GM04504 (cell line): ENCODE measurements around the gene HJV.
"Not testable (repeated sequence)": the region's sequence is repeated elsewhere in the genome, so short reads cannot be mapped to it uniquely, and the experiment has no call there.

Source experiments
- DNase-seq: peaks from one replicate; pipeline ENCODE4 v3.0.0-alpha.2; 2012; ENCODE audit warnings: low read depth

HJV gene

GRCh38 chr1:146021622-146022402 is at the start of gene HJV:
HJV (minus strand) TSS chr1:146021735; CDS start chr1:146020231, 1,504 bp downstream.
- no peak for DNase-seq

GRCh38 chr1:146059148-146059547 is 37.6 kb upstream of the HJV start:
- DNase-seq: not testable (repeated sequence)

DNA sequence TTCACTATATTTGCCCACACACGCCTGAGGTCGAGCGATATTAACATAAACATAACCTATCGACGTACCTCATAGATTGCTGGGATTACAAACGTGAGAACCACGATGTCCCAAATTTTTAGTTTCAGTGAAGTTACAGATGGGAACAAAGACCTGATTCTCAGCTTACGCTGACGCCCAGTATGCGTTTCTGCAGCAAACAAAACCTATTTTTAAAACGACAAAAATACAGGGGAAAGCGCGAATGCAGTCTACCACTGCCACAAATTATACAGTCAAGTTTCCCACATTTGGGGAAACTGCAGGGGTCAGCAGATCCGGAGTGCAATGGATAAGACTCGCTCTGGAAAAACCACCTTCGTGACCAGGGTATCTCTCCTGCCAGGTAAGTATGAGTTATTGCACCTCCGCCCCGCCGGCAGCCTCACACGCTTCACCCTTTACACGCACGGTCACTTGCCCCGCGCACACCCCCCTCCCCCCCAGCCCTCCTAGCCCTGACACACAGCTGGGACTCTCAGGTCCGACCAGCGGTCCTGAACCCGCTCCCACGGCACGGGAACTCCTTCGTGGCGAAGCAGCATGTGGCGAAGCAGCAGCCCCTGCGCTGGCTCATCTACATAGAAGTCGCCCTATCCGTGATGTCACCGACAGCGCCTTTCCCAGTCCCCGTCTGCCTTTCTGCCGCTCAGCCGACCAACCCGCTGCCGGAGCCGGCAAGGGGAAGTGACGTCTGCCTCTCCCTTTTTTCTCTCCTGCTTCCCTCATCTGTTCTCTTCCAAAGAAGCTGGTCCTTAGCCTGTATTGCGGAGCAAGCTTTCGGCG is 30.5 kb upstream of the HJV start:
- DNase-seq: peak; percentile 83

DNA sequence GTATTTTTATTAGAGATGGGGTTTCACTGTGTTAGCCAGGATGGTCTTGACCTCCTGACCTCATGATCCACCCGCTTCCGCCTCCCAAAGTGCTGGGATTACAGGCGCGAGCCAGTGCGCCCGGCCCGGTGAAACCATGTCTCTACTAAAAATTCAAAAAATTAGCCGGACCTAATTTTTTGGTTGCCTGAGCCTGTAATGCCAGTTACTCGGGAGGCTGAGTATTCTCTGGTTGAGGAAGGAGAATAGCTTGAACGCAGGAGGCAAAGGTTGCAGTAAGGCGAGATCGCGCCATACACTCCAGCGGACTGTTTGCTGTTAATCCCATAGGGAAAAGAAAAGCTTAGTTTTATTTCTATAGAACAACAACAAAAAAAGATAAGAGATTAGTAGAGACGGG is 29.9 kb upstream of the HJV start:
- DNase-seq: no peak

DNA sequence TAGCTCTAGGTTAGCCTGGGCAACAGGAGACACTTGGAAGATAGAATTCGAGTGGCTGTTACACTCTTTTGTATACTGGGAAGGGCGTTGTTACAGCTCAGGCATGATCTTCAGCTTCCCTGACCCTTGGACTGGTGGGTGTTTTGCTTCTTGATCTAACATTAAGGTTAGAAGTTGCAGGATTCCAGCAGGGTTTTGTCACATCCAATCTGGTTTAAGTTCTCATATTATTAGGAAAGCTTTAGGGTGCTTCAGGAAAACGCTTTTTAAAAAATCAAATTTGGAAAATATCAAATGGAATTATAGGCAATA is 29.1 kb upstream of the HJV start:
- not testable (repeated sequence) for DNase-seq

GRCh38 chr1:146049866-146050651 is 28.5 kb upstream of the HJV start:
- not testable (repeated sequence) for DNase-seq

DNA sequence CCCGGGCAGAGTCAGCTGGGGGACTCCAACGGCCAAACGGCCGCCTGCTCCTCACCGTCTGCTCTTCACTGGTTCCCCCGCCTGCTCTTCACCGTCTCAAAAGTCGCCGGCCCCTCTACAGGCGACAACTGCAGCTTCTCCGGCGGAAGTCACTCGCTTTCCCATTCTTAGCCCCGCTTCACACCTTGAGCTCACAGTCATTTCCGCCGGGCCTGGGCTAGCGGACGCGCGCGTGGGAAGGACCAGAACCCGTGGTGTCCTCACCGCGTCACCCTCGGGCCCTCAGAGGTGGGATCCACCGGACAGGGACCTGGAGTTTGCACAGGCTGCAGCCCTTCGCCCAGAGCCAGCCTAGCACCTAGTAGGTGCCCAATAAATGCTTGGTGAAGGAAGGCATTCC is 27.9 kb upstream of the HJV start:
- DNase-seq: no peak

GRCh38 chr1:146048514-146049115 is 27.1 kb upstream of the HJV start:
- DNase-seq: peak; percentile 43

DNA sequence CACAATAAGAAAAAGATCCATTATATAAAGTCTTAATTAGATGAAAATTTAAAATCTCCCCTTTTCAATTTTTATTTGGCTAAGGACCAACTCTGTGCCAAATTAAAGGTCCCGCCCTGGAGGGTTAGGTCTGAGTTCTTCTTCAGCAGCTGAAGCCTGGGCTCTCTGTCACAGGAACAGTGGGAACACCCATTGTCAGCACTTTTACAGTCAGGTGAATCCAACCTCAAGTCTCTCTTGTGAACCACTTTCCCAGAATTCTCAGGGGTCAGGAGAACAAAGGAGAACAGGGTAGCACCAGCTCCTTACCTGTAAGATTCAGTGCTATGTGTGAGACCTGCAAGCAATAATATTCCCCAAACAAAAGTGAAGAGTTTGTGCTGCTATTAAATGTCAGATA is 25.1 kb upstream of the HJV start:
- no peak for DNase-seq

- DNase-seq: no peak
These were observed 18.3 kb upstream of the HJV start for GRCh38 chr1:146039844-146040194.

DNA sequence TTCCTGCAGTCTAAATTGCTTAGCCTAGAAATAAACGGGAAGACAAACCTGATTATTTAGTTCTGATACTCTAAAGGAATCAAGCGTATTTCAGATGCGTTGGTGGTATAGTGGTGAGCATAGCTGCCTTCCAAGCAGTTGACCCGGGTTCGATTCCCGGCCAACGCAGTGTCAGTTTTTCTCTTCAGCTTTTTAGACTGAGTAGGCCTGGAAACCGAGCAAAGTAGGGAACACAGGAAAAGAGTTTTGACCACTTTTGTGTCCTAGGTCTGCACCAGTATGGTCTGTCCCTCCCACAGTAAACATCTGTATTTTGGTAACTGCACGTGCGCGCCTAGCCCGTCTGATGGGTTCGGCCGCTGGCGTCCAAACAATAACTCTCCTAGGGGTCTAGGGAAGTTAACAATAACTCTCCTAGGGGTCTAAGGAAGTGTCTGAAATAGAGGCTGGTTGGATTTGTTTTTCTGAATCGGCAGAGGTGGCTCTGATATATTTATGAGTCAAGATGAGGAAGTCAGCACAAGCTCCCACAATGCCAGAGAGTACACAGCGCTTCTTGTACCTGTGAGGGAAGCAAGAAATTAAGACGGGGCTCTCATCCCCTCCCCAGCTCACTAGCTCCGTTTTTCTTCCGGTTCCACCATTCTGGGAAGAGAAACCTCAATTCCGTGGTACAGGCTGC is 15.6 kb upstream of the HJV start:
- peak; percentile 75 for DNase-seq

DNA sequence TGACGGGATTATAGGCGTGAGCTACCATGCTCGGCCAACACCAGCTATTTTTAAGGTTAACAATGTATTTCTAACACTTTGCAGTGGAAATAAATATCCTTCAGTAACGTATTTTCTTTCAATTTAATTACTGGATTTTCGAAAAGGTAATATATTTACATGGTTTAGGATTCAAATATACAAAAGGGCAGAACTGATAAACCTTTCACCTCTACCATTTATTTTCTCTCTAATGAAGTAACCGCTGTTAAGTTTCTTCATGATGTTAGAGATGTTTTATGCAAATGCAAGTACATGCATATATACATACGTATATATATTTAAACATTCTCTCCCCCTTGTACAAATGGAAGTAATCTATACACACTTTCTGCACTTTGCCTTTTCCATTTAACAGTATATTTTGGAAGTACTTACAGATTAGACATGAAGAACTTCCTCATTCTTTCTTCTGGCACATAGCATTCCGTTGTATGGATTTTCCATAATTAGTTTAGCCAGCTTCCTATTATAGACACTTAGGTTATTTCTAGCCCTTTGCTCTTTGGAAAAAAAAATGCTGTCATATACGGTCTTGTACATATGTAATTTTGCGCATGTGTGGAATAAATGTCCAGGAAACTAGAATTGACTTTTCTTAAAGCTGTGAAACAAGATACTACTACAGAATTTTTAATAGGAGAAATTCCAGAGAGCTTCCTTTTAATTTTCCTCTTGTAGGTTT is 14.9 kb upstream of the HJV start:
- DNase-seq: no peak

DNA sequence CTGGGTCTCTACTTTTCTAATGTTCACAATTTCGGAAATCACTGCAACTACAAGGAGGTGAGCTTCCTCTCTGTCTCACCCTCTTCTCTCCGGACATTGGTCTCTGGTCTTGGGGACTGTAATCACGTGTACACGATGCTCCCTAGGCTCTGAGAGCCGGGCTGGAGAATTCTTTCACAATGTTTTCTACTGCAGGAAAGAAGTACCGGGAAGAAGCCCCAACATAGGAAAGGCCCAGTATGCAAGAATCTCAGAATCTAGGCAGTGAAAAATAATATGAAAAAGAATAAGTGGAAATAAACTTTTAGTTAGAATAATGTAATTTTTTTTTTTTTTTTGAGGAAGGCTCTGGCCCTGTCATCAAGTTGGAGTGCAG is 13.5 kb upstream of the HJV start:
- no peak for DNase-seq

- peak; percentile 29 for DNase-seq
These were observed 11.2 kb upstream of the HJV start for GRCh38 chr1:146032631-146033219.

GRCh38 chr1:146031476-146031875 is 9.9 kb upstream of the HJV start:
- DNase-seq: no peak

- DNase-seq: no peak
These were observed 7.6 kb upstream of the HJV start for GRCh38 chr1:146029117-146029516.

DNA sequence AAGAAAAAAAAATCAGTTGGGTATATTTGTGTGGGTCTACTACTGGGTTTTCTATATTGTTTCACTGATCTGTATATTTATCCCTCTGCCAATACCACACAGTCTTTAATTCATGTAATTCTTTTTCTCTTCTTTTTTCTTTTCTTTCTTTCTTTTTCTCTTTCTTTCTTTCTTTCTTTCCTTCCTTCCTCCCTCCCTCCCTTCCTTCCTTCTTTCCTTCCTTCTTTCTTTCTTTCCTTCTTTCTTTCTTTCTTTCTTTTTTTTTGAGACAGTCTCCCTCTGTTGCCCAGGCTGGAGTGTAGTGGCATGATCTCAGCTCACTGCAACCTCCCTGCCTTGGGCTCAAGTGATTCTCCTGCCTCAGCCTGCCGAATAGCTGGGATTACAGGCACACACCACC is 5.1 kb upstream of the HJV start:
- DNase-seq: not testable (repeated sequence)

DNA sequence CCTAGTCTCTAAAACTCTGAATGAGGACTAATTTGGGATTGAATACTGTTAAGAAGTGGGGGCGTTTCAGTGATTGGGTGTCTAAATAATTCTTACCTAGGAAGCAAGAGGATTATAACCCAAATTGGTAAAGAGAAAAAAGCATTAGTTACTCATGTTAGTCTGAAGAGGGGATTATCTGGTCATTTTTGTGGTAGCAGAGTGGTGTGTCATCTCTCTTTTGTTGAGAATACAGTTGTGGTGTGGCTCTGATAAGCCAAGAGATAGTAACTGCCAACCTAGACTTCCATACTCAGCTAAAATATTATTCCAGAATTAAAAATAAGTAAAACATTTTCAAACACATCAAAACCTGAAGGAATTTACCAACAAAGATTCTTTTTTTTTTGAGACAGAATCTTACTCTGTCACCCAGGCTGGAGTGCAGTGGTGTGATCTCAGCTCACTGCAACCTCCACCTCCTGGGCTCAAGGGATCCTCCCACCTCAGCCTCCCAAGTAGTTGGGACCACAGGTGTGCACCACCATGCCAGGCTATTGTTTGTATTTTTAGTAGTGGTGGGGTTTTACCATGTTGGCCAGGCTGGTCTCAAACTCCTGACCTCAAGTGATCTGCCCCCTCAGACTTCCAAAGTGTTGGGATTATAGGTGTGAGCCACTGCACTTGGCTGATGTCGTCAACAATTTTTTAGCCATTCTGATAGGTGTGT is 4.4 kb upstream of the HJV start:
- not testable (repeated sequence) for DNase-seq

- no peak for DNase-seq
These were observed 1.0 kb upstream of the HJV start for GRCh38 chr1:146022403-146023127.
